Measurements from ENCODE around the gene FAM241A. TPM values are rescaled to one million over a fixed set of nuclear protein-coding genes. Genes with fewer than 3 reads are reported as not detected.
"Not testable (repeated sequence)": the region's sequence is repeated elsewhere in the genome, so short reads cannot be mapped to it uniquely, and the experiment has no call there.

The FAM241A gene
- polyA plus RNA-seq, 1 donor: 2.9 TPM

- no peak for DNase-seq (ENCODE audit: low read depth)
Measured at GRCh38 chr4:112138538-112138937, 6.7 kb upstream of the FAM241A start.

GRCh38 chr4:112140536-112140935 is 4.7 kb upstream of the FAM241A start:
- DNase-seq (ENCODE audit: low read depth): no peak

- DNase-seq (ENCODE audit: low read depth): no peak
Measured at GRCh38 chr4:112141366-112142138, 3.7 kb upstream of the FAM241A start.

GRCh38 chr4:112142182-112142581 is 3.1 kb upstream of the FAM241A start:
- DNase-seq (ENCODE audit: low read depth): no peak

- DNase-seq (ENCODE audit: low read depth): no peak
Measured at GRCh38 chr4:112143781-112144180, 1.5 kb upstream of the FAM241A start.

GRCh38 chr4:112144546-112145325 is 518 bp upstream of the FAM241A start:
- no peak for DNase-seq (ENCODE audit: low read depth)

- no peak for DNase-seq (ENCODE audit: low read depth)
Measured at GRCh38 chr4:112145790-112146501, 692 bp downstream of the FAM241A start.

- DNase-seq (ENCODE audit: low read depth): no peak
Measured at GRCh38 chr4:112146502-112146813, 1.2 kb downstream of the FAM241A start.

GRCh38 chr4:112147697-112148096 is 2.4 kb downstream of the FAM241A start:
- DNase-seq (ENCODE audit: low read depth): no peak

GRCh38 chr4:112150920-112151319 is 5.7 kb downstream of the FAM241A start:
- DNase-seq (ENCODE audit: low read depth): no peak

- DNase-seq (ENCODE audit: low read depth): no peak
Measured at GRCh38 chr4:112152521-112152920, 7.3 kb downstream of the FAM241A start.

- no peak for DNase-seq (ENCODE audit: low read depth)
Measured at GRCh38 chr4:112153211-112153791, 8.0 kb downstream of the FAM241A start.

GRCh38 chr4:112156112-112156511 is 10.9 kb downstream of the FAM241A start:
- DNase-seq (ENCODE audit: low read depth): no peak

- no peak for DNase-seq (ENCODE audit: low read depth)
Measured at GRCh38 chr4:112156553-112156952, 11.3 kb downstream of the FAM241A start.

- not testable (repeated sequence) for DNase-seq (ENCODE audit: low read depth)
Measured at GRCh38 chr4:112163706-112164105, 18.5 kb downstream of the FAM241A start.

- DNase-seq (ENCODE audit: low read depth): no peak
Measured at GRCh38 chr4:112167794-112168193, 22.5 kb downstream of the FAM241A start.

- no peak for DNase-seq (ENCODE audit: low read depth)
Measured at GRCh38 chr4:112168719-112169500, 23.7 kb downstream of the FAM241A start.

GRCh38 chr4:112170451-112170993 is 25.3 kb downstream of the FAM241A start:
- no peak for DNase-seq (ENCODE audit: low read depth)

- DNase-seq (ENCODE audit: low read depth): not testable (repeated sequence)
Measured at GRCh38 chr4:112171051-112171763, 26.0 kb downstream of the FAM241A start.

GRCh38 chr4:112172180-112172579 is 26.9 kb downstream of the FAM241A start:
- no peak for DNase-seq (ENCODE audit: low read depth)

Measured in forelimb muscle (tissue), 1 donor.